NCI-H82 treated with DMSO at 0.1 percent for 48 hours (cell line): ENCODE results near the gene FSCN2.

Experiments used
- DNase-seq: peaks from one replicate; lab custom pipeline; 2025; ENCODE audit not compliant: unreplicated experiment; lab: John Stamatoyannopoulos, UW

Gene FSCN2

GRCh38 chr17:81527591-81528383 is at the start of gene FSCN2:
Gene FSCN2, plus strand, starts transcription at chr17:81528377. Its CDS starts 155 bp downstream, at chr17:81528532.
- DNase-seq: no peak

GRCh38 chr17:81479175-81480071 is 48.8 kb upstream of the FSCN2 start:
- DNase-seq: peak; percentile 43

- no peak for DNase-seq
Observed at GRCh38 chr17:81480140-81481072, 47.8 kb upstream of the FSCN2 start.

- peak; percentile 39 for DNase-seq
Observed at GRCh38 chr17:81481073-81481799, 46.9 kb upstream of the FSCN2 start.

- DNase-seq: no peak
Observed at GRCh38 chr17:81481815-81482505, 46.2 kb upstream of the FSCN2 start.

- DNase-seq: no peak
Observed at GRCh38 chr17:81482673-81483072, 45.5 kb upstream of the FSCN2 start.

GRCh38 chr17:81483085-81483861 is 44.9 kb upstream of the FSCN2 start:
- DNase-seq: no peak

GRCh38 chr17:81483862-81484194 is 44.3 kb upstream of the FSCN2 start:
- DNase-seq: no peak

GRCh38 chr17:81484195-81484979 is 43.8 kb upstream of the FSCN2 start:
- DNase-seq: peak; percentile 65

GRCh38 chr17:81486199-81486810 is 41.9 kb upstream of the FSCN2 start:
- DNase-seq: no peak

GRCh38 chr17:81487089-81487486 is 41.1 kb upstream of the FSCN2 start:
- no peak for DNase-seq

GRCh38 chr17:81487487-81488275 is 40.5 kb upstream of the FSCN2 start:
- DNase-seq: peak; percentile 39

GRCh38 chr17:81488276-81488860 is 39.8 kb upstream of the FSCN2 start:
- no peak for DNase-seq

- no peak for DNase-seq
Observed at GRCh38 chr17:81489012-81489997, 38.9 kb upstream of the FSCN2 start.
